ENCODE data around the gene TRABD2B.

The TRABD2B gene

DNA sequence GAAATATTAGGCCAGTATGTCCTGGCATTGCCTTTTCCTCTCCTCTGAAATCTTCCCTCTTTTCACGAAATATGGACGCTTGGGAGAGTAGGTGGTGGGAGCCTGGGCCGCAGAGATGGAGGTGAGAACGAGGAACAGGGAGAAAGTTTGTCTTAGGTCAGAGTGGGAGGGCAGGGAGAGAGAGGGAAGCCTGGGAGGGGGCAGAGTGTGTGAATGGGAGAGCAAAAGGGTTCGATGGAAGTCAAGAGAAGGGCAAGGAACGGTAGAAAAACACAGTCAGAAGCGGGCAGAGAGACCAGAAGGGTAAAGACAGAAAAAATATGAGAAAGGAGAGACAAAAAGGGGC is 1.2 kb downstream of the TRABD2B start:
- intact Hi-C loops (cut with DNase I) = loop anchor here (2.0 kb wide), 1 partner anchor 65 kb away; no protein-coding TSS in a partner anchor
- DNase-seq = no peak

DNA sequence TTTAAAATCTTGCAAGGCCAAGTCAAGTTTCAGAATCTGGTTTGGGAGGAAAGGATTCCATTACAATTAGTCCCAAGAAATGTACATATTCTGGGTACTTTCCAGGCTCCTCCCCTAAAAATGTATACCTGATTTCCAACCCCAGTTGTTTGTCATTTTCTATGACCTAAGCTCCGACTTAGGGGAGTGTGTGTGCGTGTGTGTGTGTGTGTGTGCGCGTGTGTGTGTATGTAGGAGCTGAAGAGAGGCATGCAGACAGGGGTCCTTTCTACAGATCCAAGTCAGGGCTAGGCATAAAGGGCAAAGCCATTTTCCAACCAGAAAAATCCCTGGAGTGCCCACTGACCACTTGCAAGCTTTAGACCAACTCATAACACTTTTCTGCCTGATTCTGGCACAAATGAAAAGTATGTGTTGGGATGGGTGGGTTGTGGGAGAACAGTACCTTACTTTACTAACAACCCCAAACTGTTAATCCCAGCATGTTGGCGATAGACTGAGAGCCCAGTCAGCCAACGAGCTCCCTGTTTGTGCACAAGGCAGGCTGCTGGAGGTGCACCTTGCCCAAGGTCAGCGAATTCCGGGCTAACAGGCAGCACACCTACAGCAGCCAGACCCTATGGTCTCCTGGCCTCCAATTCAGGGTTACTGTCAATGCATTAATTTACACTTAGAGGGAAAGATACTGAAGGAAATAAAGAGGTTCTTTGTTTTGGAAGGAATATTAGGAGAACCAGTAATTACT is 1.7 kb downstream of the TRABD2B start:
- intact Hi-C loops (cut with DNase I) = loop anchor here (2.0 kb wide), 1 partner anchor 65 kb away; no protein-coding TSS in a partner anchor
- no peak for DNase-seq

DNA sequence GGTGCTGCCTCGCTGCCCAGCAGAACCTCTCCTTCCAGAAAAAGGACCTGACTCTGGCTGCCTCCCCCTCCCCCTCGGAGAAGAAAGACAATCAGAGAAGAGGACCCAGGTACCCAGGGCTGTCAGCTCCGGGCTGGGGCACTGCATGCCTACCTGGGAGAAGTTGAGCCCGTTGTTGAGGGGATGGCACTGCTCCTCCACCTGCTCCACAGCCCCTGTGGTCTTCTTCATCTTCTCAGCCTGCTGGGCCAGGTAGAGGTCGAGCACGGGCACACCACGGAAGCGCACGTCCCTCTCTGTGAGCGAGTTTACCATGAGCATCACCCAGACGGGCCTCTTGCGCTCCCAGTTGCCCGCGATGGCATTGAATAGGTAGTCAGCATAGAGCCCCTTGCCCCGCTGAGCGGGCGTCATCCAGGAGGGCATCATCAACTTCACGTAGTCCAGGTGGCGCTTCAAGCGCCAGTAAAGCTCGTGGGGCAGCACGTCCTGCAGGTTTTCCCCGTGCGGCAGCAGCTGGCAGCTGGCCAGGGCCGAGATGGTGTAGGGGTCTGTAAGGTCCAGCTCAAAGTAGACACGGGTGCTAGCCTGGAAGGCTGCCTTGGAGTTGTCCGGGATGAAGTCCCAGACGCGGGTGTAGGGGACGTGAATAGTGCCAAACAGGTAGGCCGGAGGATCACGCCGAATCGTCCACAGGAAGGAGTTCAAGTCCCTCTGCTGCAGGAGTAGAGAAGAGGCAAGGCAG is 3.1 kb downstream of the TRABD2B start:
- intact Hi-C loops (cut with DNase I) = no loop called here
- DNase-seq = peak in 1 of 42 donors; percentile 16

DNA sequence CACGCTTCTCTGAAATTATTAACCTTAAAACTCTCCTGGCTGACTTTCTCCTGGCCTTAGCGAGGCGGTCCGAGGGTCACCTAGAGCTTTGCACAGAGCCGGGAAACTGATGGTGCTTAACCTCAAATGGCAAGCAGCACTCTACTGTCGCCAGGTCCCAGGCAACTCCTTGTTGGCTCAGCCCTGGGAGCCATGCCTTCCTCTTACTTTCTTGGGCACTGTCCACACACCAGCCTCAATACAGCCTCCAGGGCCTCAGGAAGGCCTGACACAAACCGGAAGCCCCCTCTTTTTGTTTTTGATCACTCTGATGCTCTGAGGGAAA is 3.8 kb downstream of the TRABD2B start:
- intact Hi-C loops (cut with DNase I) = no loop called here
- DNase-seq = no peak

DNA sequence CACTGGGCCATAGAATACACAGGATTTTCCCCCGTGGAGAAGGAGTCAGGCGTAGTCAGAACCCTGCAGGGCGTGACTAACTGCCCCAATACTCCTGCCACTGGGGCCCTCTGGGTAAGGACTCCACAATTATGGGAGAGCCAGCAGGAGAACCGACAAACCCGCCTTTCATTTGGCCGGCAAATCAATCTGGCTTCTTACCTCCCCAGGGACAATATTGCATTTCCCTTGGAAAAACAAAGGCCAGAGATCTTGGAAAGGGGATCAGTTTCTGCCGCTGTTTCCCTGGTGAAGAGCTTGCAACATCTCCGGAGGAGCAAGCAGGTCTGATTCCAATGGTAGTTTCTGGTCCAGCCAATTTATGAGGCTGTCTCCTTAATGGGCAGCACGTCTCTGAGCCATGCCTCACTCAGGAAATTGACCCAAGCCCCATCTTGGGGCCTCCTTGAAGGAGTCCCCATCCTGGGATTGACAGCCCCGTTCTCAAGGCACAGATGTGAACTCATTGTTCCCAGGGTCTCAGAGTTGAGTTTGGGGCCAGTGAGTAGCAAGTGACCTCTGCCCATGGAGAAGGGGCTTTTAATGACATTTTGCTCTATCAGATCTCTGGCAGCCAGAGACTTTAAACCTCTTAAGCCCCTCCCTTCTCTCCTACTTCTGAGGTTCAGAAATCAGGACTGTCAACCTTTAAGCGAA is 4.3 kb downstream of the TRABD2B start:
- intact Hi-C loops (cut with DNase I) = no loop called here
- peak in 1 of 42 donors; percentile 17 for DNase-seq

DNA sequence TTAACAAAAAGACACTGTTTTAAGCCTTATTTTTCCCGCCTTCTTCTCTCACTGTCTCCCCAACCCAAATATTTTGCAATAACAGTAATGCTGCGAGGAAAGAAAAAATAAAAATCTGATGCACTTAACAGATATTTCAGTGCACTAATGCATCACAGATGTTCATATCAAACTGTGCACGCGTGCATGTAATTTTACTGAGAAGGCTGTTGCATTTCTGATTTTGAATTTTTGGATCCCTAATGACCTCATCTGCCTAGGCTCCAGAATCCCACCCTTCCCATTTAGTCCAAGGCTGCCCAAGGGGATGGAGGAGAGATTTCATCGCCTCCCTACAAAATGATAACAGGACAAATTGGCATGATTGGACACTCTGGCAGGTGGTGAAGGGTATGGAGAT is 5.5 kb downstream of the TRABD2B start:
- DNase-seq = no peak
- intact Hi-C loops (cut with DNase I) = no loop called here

DNA sequence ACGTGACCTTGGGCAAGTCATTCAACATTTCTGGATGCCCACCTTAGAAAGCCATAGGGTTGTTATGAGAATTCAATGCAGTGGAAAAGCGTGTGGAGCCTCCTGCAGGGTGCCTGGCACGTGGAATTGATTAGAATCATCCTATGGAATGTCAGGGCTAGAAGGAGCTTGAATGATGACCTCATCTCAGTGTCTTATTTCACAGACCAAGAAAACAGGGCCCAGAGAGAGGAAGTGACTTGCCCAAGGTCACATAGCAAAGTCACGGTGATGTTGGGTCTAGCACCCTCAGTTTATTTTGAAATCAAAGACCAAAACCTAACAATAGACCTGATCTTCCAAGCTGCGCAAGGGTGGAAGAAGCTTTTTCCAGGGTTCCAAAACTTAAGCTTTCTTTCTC is 6.0 kb downstream of the TRABD2B start:
- no peak for DNase-seq
- intact Hi-C loops (cut with DNase I) = no loop called here

DNA sequence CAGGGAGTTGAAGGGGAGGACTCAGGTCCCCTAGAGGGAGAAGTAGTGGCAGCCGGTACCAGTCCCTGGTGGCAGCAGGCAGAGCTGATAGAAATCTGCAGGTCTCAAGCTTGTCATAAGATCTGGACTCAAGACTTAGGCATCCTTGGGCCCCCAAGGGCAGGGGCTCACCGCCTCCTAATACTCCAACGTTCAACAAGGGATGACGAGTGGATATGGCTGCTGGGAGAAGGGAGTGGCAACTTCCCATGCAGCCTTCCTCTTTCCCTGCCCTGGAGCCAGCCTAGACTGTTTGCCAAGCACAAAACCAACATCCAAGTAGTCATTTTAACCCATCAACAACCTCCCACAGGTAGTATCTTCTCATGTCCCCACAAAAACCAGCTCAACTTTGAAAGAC is 6.9 kb downstream of the TRABD2B start:
- DNase-seq = no peak
- intact Hi-C loops (cut with DNase I) = no loop called here

DNA sequence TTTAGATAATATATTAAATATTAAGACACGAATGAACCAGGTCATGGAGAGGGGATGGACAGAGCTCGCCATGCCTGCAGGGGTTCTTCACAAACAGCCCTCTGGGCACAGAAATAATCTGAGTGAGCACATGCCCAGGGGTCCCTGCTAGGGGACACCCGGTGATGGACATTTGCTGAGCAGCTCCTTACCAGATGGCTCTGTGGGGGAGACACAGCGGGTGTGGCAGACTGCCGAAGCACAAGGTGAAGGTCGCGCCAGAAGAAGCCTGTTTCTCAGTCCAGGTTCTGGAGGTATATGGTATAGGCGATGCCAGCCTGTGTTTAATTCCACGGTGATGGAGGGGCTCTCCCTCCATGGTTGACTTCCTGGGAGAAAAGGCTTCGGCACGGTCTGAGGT is 9.6 kb downstream of the TRABD2B start:
- intact Hi-C loops (cut with DNase I) = no loop called here
- DNase-seq = no peak

DNA sequence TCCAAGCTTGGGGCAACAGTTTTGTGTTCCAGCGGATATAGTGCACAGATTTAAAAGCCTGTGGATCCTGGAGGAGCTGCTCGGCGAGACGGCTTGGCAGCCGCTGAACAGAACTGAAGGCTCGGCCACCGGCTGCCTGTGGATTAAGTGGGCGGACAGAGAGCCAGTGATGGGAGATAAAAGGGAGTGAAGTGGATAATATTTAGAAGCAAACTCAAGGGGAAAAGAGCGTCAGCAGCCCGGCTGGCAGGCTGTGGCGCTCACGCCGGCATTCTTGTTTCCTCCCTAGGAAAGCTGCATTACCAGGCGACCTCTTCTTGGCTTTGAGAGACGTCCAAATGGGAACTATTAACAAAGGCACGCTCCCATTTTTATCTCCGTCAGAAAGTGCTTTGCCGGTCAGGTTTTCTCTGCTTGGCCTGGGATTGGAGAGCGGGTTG is 10.4 kb downstream of the TRABD2B start:
- intact Hi-C loops (cut with DNase I) = no loop called here
- DNase-seq = no peak

DNA sequence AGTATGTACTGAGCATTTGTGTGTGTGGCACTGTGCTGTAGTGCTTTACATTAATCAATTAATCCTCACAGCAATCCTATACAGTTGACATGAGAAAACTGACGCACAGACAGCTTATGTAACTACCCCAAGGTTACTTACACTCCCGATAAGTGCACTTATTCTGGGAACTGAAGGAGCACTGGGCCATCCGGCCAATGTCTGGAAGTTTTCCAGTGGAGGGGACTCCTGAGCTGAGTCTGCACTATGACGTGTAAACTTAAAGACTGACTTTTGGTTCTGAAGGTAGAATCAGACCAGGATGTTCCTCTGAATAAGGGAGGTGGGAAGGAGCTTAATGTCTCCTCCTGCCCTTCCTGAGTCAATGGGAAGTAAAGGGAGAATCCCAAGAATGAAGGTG is 12.2 kb downstream of the TRABD2B start:
- intact Hi-C loops (cut with DNase I) = no loop called here

DNA sequence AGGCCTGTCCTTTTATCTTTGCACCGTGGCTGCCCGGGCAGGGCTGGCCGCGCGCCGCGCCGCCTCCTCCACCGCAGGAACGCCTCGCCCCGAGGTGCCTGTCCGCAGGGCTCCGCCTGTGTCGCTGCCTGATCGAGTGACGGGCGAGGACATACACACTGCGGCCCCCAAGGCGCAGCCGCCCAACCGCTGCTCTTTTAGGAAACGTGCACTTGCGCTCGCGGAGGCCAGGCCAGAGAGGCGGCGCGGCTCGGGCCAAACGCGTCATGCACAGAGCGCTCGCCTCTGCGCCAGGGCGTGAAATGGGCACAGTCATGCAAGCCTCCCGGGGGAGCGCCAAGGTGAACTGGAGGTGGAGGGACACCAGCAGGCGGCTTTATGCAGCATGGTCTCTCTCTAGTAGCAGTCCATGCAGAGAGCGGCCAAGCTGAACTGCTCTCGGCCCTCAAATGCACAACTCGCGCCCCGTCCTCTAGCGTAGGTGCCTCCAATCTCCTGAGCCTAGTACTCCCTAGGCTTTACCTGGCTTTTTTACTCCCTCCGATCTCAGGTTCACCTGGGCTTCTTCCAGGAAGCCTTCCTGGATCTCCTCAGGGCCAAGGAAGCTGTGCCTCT is 12.9 kb downstream of the TRABD2B start:
- DNase-seq = no peak
- intact Hi-C loops (cut with DNase I) = no loop called here

More for the DNA sequence above, 12.2 kb downstream of the TRABD2B start:
- DNase-seq = no peak

DNA sequence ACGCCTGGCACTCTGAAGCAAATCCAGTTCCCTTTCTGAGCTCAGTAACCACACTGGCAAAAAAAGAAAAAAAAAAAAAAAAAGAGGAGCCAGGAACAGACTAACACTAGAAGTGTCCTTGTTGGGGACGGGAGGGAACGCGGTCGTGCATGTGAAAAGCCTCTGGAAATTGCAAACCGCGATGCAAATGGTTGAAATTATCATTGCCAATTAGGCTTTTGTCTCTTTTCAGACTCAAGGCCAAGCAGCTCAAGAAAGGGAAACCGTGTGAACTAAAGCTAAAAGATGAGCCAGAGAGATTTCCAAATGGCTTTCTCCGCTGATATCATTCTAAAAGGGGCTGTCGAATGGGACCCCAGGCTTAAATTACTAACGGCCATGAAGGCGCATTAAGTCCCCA is 13.5 kb downstream of the TRABD2B start:
- DNase-seq = no peak
- intact Hi-C loops (cut with DNase I) = no loop called here

DNA sequence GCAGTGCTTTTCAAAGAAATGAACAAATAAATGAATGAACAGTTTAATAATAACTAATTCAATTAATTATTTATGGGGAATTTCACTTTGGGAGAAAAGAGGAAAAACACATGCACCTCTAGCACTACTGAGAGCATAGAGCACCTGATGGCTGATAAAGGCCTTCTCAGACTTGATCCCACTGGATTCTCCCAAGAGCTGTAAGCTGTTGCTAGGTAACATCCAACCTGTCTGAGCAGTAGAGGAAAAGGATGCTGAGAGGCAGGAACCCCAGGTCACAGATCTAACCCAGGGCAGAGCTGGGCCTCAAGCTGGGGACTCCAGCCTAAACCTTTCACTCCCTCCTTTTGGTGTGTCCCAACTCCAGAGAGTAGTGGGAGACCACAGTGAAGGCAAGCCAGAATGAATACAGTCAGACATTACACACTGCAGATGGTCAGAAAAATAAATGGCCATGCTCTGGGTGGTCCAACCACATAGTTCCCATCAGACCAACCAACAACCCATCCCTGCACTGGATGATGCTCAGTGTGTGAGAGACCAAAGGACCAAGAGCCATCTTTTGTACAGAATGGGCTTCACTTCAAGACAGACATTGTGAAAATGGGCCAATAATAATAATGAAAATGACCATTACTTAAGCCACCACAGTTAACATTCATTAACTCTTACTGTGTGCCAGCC is 15.4 kb downstream of the TRABD2B start:
- intact Hi-C loops (cut with DNase I) = no loop called here
- no peak for DNase-seq

DNA sequence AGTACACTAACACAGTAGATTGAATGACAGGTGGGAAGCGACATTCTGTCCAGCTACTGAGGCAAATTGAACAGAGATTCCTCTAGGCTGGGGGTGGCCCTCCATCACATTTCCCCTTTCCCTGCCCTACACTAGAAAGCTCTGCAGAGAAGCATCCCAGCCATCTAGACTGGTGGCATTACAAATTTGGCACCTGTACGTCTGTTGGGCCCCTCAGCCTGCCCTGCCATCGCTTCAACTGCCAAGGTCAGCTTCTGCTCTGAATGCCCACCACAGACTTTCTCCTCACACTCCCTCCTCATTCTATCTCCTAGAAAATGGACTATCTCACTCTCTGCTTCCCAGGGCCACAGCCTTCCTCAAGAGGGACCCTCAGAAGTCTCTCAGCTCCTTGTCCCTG is 16.7 kb downstream of the TRABD2B start:
- no peak for DNase-seq
- intact Hi-C loops (cut with DNase I) = no loop called here

DNA sequence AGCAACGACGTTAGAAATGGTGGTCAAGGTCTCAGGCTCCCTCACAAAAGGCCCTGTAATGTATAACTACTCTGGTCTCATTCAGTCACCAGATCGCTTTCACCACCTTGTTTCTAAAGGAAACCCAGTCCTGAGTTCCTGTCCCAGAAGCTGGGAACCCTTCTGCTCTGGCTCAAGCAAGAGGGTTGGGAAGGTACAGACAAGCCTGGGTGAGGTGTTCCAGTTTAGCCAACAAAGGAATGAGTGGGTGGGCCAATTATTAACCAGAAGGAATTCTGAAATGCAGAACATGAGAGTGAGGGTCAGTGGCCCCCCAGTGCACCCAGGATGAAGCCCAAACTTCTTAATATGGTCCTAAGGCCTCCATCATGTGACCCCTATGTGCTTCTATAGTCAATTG is 17.5 kb downstream of the TRABD2B start:
- no peak for DNase-seq
- intact Hi-C loops (cut with DNase I) = no loop called here

DNA sequence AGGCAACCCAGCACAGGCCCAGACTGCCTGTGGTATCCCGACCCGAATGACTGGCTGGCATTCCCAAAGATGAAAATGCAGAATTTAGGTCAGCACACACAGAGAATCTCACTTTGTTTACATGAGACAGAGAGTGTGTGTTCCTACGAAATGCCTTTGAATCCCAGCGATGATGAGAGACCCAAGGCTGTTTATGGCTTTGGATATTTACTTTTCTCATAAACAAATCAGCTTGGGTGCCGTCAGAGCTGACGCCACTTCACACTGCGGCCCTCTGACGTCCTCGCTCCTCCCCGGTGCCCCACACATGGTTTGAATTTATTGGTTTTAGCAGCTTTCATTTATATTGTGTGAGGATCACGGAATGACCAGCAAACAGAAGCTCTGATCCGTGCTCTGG is 18.7 kb downstream of the TRABD2B start:
- DNase-seq = no peak
- intact Hi-C loops (cut with DNase I) = no loop called here

DNA sequence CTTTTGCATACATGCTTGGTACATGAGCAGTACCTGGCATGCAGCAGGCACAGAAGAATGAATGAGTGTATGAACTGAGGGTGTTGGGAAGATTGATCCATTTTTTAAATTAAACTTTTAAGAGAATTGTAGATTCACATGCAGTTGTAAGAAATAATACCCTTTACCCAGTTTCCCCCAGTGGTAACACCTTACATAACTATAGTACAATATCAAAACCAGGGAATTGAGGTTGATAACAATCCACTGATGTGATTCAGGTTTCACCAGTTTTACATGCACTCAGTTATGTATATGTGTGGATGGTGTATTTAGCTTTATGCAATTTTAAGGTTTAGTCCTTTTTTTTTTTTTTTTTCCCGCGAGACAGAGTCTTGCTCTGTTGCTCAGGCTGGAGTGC is 20.5 kb downstream of the TRABD2B start:
- intact Hi-C loops (cut with DNase I) = no loop called here
- no peak for DNase-seq

DNA sequence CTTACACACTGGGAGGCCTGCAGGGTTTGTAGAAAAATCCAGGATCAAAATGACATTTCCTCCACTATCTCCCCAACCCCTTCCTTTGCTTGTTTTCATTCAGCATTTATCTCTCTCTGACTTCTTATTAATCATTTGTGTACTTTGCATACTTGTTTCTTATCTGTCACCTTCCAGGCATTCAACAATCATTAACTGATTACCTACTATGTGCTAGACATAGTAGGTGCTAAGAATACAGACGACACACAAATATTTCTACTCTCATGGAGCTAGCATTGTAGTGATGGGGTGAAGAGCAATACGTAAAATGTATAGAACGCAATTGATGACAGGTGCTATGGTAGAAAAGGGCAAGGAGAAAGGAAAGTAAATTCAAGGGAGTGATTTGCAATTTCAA is 20.9 kb downstream of the TRABD2B start:
- intact Hi-C loops (cut with DNase I) = no loop called here
- DNase-seq = no peak

Data from head of caudate nucleus (tissue), 42 donors.